ENCODE measurements around the gene SELENON. TPM values are rescaled to one million over a fixed set of nuclear protein-coding genes. Genes with fewer than 3 reads are reported as not detected.

SELENON gene
- total and polyA plus RNA-seq, 2 of the 4 experiments (the other 2 are of a cell fraction): 9.1 to 114 TPM

DNA sequence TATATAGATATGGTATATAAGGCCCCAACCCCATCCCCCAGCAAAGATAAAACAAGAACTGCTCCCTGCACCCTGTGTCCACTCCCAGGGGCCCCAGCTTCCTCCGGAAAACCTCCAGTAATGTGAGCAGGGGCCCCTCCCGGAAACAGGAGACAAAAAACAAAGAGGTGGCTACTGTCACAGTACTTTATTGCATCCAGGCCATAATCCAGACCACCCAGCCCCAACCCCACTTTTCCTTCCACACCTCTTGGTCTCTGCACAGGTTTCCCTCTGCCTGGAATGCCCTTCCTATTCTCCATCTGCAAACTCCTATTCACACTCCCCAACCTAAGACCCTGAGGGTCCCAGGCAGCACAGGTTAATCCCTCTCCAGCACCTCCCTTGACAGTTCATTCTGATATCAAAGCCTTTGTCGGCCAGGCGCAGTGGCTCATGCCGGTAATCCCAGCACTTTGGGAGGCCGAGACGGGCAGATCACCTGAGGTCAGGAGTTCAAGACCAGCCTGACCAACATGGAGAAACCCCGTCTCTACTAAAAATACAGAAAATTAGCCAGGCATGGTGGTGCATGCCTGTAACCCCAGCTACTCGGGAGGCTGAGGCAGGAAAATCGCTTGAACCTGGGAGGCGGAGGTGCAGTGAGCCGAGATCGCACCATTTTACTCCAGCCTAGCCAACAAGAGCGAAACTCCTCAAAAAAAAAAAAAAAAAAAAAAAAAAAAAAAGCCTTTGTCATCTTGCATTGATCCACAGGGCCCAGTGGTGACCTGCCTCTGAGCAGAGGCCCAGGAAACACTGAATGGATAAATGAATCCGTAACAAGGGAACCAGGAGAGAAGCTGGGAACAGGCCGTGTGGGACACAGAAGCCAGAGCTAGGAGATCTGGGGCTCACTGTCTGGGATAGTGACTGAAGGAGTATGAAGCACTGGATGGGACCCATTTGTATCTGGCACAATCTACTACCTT, 61.6 kb downstream of the SELENON start:
- H3K27me3 ChIP-seq (ENCODE audit: control insufficient read depth, insufficient read depth, low read length): no peaks in the 10 kb centered on the region
- CTCF ChIA-PET: no interaction called here
- ATAC-seq (ENCODE audit: low read depth): no peak

More for the DNA sequence above, 61.6 kb downstream of the SELENON start:
- Histone ChIP-seq H4K20me1 (ENCODE audit: insufficient read depth, low read length) (peaks cover 5% of the 10 kb centered on the region; the same call in 1 of the 2 replicates), H3K9ac (ENCODE audit: low read depth, low read length) (no peak overlapping the region), H3K9me1 (ENCODE audit: insufficient read depth, low read length) (no peaks in the 10 kb centered on the region; the same call in 1 of the 2 replicates), H3K79me1 (ENCODE audit: low read depth in 1 of 2, low read length in 2 of 2) (peaks cover 14 to 24% of the 10 kb centered on the region in 2 experiments), H2BK20ac (ENCODE audit: low read depth, low read length) (no peak overlapping the region), H3K14ac (replicated peaks; ENCODE audit: low read depth, low read length) (no peak overlapping the region), H4K8ac (ENCODE audit: low read depth in 2 of 2, low read length in 2 of 2) (no peak overlapping the region), H3K4me1 (ENCODE audit: control insufficient read depth, insufficient read depth, low read length) (no peaks in the 10 kb centered on the region; the same call in 1 of the 2 replicates), H2BK5ac (ENCODE audit: low read depth, low read length, poor library complexity, severe bottlenecking) (no peak overlapping the region), H2AFZ (replicated peaks; ENCODE audit: low read length, poor library complexity) (no peak overlapping the region), H3K4ac (ENCODE audit: low read depth, low read length) (no peak overlapping the region), H3K4me2 (ENCODE audit: low read depth, low read length) (no peak overlapping the region), H4K91ac (ENCODE audit: insufficient read depth, low read depth, low read length) (no peak overlapping the region), H2BK120ac (ENCODE audit: low read depth, low read length) (no peak overlapping the region), H2BK15ac (ENCODE audit: low read depth, low read length) (no peak overlapping the region), H3K36me3 (ENCODE audit: control insufficient read depth, insufficient read depth, low read length) (peaks cover 20% of the 10 kb centered on the region), H2AK9ac (replicated peaks; ENCODE audit: low read depth, low read length, poor library complexity) (no peak overlapping the region), H4K5ac (ENCODE audit: low read depth, low read length) (no peak overlapping the region), H3K18ac (ENCODE audit: low read depth, low read length) (no peak overlapping the region), H2AK5ac (ENCODE audit: low read depth, low read length) (no peak overlapping the region), H3K23ac (ENCODE audit: low read depth, low read length) (no peak overlapping the region), H3K27ac (ENCODE audit: insufficient read depth, low read length) (no peak overlapping the region), H3K56ac (ENCODE audit: extremely low read depth, insufficient read depth, low read length) (no peak overlapping the region), H3K4me3 (ENCODE audit: insufficient read depth, low read depth, low read length) (no peak overlapping the region), H3K9me3 (ENCODE audit: control insufficient read depth, insufficient read depth, low read length) (no peaks in the 10 kb centered on the region)
- dilution Hi-C loops (cut with HindIII; ENCODE audit: low sequenced_read_pairs, unreplicated experiment) (no loop called here), in situ Hi-C loops (cut with MboI; ENCODE audit: low sequenced_read_pairs) (no loop called here), intact Hi-C loops (cut with micrococcal nuclease) (no loop called here)
- 43% methylated on average over 1 of the region's 16 CpGs; no CpG with 5 or more reads in 1 of the 2 experiments for WGBS, 2 experiments (ENCODE audit: extremely low coverage in 2 of 2, insufficient read length in 1 of 2)
- TSS peak; percentile 64 for BruUV-seq (replicated peaks)
- TF ChIP-seq CTCF (conservative IDR thresholded peaks at IDR 0.05; ENCODE audit: low read depth, low read length) (no peak), MAZ (IDR thresholded peaks at IDR 0.05; ENCODE audit: borderline replicate concordance, low read depth, low read length) (no peak), FOS (IDR thresholded peaks at IDR 0.05; ENCODE audit: low read depth, low read length) (no peak), USF2 (IDR thresholded peaks at IDR 0.05; ENCODE audit: low read depth, low read length) (no peak), RFX5 (IDR thresholded peaks at IDR 0.05; ENCODE audit: low read depth, low read length) (no peak), MAFK (IDR thresholded peaks at IDR 0.05; ENCODE audit: low read depth, low read length) (no peak), RCOR1 (IDR thresholded peaks at IDR 0.05; ENCODE audit: insufficient replicate concordance, low read length) (no peak)
- POLR2A ChIA-PET (ENCODE audit: unreplicated experiment): no interaction called here
- no peak for DNase-seq
